IPS-18c (cell line): ENCODE results near the gene HDAC10.

Experiments used
- H3K4me3 ChIP-seq: 2 replicates; pipeline ENCODE4 v1.7.0; 2013; ENCODE audit warnings: low read depth, mild to moderate bottlenecking, low read length, moderate library complexity; ENCODE audit not compliant: insufficient read depth
- H3K9me3 ChIP-seq: one replicate; pipeline ENCODE4 v1.6.1; 2013; ENCODE audit warnings: mild to moderate bottlenecking, low read length, moderate library complexity; ENCODE audit not compliant: control insufficient read depth, insufficient read depth

HDAC10 gene, protein sequence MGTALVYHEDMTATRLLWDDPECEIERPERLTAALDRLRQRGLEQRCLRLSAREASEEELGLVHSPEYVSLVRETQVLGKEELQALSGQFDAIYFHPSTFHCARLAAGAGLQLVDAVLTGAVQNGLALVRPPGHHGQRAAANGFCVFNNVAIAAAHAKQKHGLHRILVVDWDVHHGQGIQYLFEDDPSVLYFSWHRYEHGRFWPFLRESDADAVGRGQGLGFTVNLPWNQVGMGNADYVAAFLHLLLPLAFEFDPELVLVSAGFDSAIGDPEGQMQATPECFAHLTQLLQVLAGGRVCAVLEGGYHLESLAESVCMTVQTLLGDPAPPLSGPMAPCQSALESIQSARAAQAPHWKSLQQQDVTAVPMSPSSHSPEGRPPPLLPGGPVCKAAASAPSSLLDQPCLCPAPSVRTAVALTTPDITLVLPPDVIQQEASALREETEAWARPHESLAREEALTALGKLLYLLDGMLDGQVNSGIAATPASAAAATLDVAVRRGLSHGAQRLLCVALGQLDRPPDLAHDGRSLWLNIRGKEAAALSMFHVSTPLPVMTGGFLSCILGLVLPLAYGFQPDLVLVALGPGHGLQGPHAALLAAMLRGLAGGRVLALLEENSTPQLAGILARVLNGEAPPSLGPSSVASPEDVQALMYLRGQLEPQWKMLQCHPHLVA

DNA sequence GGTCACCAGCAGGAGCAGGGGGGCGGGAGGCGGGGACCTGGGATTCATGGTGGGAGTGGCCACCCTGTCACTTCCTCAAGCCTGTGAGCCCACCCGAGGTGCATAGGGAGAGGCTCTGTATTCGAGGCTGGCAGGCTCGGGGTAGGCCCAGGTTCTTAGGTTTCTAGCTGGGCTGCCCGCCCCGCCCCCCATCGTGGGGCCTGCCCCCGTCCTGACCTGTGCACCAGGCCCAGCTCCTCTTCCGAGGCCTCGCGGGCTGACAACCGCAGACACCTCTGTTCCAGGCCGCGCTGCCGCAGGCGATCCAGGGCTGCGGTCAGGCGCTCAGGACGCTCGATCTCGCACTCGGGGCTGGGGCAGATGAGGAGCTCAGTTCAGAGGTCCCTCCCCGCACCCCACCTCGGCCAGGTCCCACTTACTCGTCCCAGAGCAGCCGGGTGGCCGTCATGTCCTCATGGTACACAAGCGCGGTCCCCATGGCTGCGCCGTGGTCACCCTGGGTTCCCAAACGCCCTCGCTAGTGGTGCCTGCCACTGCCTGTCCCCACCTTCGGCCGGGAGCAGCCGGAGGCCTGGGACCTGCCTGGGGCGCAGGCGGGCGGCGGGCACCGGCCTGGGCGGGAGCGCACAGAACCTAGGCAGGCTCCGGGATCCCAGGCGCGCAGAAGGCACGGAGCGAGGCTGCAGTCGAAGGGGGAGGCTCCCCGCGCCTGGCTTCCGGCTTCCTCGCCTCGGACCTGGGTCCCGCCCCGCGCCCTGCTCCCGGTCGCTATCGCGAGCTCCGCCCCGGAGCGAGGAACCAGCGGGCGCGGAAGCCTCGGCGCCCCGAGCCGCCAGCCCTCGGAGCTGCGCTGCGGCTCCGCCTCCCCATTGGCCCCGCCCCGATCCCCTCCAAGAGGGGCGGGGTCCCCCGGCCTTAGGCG, at the start of gene HDAC10:
TSS of gene HDAC10 (minus strand) at position 711 of the 922 bp plus-strand sequence. CDS start at position 478, 233 bp downstream.
- Histone ChIP-seq H3K4me3 (peak within 1 kb of the TSS; percentile 87), H3K9me3 (no peaks in the 10 kb centered on the region)

DNA sequence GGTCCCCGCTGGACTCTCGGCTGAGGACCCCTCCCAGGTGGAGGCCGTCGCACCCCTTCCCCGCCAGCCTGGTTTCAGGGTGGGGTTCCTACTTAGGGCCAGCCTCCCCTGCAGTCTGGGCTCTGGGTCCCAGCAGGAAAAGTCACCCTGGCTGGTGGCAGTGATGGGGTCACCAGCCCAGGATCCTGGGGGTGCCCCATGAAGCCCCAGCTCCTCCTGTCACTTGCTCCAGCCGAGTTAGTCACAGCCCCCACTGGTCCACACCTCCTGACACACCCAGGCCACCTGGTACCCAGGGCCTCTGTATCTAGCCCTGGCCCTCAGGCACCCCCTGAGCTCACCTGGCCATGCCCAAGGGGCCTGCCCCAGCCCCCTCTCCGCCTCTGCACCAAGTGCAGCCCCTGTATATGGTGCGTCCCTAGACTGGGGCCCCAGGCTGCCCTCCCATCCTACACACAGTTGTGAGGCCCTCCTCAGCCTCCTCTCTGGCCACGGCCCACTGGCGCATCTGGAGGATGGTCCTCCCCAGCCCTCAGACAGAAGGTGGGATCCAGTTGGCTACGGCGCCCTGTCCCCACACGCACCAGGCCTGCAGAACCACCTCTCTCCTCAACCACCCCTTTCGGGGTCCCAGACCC, 49.7 kb upstream of the HDAC10 start:
- Histone ChIP-seq H3K4me3 (no peak overlapping the region; the same call in 1 of the 2 replicates), H3K9me3 (no peaks in the 10 kb centered on the region)

DNA sequence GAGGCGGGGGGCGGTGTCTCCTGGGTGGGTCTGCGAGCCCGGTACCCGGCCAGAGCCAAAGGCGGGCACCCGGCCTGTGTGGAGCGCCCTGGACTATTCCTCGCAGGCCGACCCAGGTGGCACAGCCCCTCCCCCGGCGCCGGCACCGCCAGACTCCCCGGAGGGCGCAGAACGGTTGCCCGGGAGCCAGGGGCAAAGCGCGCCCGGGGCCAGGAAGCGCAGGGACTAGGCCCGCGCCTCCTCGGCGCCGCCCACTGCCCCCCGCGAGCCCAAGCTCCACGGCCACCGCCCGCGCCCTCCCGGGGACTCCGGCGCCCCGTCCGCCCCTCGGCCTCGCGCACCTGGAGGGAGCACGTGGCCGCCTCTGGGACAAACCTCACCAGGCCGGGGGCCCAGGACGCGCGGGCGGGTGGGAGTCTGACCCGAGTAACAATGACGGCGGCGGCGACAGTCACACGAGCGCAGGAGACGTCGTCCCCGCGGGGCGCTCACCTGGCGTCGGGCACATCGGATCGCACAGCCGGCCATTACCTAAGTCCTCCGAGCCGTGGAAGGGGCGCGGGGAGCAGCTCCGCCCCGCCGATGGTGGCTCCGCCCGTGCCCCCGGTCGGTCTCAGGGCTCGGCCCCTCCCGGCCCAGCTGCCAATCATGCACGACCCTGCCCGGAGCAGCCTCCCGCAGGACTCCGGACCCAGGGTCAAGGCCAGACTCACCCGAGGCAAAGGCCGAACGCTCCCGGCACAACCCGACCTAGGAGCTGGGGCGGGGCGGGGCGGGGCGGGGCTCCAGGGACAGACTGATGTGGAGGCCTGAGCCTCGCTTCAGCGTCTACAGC, 48.9 kb upstream of the HDAC10 start:
- Histone ChIP-seq H3K9me3 (no peaks in the 10 kb centered on the region), H3K4me3 (peak overlapping the region; percentile 44)

DNA sequence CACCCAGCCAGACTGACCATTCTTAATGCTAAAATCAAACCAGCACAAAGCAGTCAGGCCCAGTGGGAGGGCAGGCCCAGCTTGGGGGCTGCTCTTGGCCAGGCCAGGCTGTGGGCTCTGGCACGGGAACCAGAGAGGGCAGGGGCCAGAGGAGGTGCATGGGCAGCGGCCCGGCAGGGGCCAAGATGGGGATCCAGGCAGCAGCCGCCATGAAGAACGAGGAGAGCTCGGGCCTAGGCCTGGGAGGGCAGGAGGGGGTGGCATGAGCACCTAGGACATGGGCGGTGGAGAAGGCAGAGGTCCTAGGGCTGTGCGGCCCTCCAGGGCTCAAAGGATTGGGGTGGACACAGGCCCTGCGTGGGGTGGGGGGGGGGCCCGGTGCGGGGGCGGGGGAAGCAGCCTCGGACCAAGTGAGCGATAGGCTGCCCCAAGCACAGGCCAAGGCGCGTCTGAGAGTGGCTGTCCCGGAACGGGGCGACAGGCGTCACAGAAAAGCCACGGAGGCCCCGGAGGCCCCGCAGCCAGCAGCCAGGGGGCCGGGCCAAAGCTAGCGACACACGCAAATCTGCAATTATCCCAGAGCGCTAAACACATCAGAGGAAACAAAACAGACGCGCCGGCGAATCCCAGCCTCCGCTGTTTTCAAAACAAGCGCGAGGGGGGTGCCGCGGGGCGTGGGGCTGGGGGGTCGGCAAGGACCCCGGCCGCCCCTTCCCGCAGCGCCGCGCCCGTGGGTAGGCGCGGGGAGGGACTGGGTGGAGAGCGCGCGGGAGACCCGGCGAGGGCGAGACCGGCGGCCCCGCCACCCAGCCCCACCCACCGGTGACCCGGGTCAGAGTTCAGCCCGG, 48.1 kb upstream of the HDAC10 start:
- peak overlapping the region; percentile 44 for H3K4me3 ChIP-seq

DNA sequence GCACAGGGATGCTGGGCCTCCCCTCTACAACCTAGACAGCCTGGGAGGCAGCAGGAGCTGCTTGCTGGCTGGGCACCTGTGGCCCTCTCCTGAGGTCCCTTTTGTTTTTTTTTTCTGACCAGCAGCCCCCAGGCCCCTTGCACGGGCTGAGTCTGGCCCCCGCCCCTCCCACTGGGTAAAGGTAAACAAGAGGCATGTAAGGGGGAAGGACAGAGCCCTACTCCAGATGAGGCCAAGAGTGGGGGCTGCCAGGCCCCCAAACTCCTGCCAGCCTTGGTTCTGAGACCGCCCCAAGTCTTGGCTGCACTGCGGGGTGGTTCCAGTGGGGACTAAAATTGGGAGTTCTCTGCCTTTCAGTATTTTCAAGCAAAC, 47.2 kb upstream of the HDAC10 start:
- Histone ChIP-seq H3K9me3 (no peaks in the 10 kb centered on the region), H3K4me3 (no peak overlapping the region)

More for the DNA sequence above, 48.1 kb upstream of the HDAC10 start:
- no peaks in the 10 kb centered on the region for H3K9me3 ChIP-seq

DNA sequence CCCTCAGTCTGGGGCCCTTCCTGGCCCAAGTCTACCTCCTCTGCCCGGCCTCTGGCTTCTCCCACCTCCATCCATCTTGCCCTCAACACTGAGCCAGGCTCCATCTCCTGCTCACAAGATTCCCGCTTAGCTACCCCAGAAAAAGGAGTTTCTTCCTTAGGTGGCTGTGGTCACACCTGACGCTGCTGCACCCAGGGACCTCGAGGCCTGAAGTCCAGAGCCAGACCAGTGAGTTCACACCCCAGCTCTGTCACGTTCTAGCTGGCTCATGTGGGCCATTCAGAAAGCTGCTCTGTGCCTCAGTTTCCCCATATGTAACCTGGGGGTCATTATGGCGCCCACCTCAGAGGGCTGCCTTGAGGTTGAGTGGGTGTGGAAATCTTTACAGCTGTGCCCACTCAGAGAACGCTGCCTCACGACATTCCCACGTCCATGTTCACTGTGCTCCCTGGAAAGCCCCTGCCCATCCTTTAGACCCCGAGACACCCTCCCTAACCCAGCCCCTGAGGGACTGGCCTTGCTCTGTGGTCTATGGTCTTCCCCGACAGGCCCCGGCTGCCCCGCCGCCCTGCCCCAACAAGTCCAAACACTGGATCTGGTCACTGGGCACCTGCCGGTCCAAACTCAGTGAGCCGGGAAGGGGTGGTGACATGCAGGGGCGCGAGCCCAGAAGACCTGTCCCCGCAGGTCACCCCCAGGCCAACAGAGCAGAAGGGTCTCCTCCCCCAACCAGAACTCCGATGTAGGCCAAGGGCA, 46.6 kb upstream of the HDAC10 start:
- no peaks in the 10 kb centered on the region for H3K9me3 ChIP-seq
- no peak overlapping the region for H3K4me3 ChIP-seq

DNA sequence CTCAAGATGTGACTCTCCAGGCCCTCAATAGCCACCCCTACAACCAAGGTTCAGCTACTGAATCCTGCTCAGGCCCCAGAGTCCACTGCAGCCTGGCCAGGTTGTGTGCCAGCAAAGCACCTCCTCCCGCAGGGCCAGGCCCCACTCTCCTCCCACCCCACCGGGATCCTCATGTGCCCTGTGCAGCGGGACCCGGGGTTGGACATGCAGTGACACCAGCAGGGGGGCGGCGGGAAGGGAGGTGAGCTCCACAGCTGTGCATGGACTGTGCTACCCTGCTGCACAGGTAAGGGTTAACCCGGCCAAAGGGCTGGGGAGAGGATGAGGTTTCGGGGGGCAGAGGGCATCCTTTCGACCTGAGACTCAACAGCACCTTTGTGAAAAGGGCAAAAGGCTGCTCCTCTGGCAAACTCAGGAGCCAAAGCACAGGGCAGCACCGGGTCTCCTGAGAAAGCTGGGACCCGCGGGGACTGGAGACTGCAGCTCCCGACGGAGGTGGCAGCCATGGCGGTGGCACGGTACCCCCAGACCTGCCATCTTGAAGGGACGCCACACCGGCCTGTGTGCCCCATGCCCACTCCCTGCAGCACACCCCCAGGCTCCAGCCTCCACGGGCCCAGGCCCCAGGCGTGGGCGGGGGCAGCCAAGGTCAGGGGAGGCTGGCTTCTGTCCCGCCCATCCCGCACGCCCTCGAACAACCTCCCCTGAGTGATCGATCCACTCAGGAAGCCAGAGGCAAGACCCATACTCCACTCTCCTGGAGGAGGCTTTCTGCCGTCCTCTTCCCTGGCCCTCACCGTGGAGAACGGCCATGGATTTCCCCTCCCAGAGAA, 45.8 kb upstream of the HDAC10 start:
- Histone ChIP-seq H3K4me3 (no peak overlapping the region), H3K9me3 (no peaks in the 10 kb centered on the region)

DNA sequence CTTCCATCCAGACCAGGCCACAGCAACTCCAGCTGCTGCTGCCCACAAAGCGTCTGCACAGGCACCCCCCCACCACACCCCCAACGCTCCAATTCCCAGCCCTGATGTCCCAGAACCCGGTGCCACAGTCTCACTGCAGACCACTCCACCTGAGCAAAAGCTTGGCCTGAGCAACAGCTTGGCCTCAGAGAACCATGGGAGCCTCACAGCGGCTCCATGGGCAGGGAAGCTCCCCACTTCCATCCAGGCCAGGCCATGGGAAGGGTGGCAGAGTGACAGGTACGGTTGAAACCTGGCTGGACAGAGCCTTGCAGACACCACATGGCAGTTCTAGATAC, 43.2 kb upstream of the HDAC10 start:
- Histone ChIP-seq H3K9me3 (peaks cover 2% of the 10 kb centered on the region), H3K4me3 (peak overlapping the region; percentile 9; the same call in 1 of the 2 replicates)

DNA sequence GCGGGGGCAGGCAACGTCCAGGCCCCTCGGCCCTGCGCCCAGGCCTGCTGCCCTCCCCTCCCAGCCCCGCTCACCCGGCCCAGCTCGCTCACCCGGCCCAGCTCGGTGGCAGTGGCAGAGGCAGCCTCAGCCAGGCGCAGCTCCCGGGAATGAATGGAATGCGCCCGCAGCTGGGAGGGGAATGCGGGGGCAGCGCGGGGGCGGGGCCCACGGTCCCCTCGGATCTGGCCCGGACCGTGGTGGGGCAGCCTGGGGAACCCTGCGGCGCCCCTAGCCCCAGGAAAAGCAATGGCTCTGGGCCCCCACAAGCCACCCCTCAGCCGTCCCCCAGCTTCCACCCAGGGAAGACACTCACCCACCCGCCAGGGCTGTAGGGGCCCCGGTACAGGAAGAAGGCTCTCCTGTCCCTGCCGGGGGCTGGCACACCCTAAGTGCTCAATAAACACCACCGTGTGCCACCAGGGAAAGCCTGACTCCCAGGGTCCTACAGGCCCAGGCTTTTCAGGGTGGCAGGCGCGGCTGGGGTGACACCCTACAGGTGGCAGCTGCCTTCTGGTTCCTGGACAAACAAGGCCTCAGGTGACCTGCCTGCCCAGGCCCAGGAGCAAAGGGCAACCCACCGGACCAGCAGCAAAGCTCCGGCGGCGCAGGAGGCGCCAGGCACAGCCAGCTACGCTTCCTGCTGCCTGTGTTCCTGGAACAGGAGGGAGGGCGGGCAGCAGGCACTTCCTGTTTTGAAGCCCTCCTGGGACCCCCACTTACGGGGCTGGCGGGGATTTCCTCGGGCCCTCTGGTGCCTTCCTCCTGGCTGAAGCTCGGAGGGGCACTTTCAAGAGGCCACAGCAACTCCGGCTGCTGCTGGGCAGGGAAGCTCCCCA, 42.6 kb upstream of the HDAC10 start:
- peak overlapping the region; percentile 9 for H3K4me3 ChIP-seq

DNA sequence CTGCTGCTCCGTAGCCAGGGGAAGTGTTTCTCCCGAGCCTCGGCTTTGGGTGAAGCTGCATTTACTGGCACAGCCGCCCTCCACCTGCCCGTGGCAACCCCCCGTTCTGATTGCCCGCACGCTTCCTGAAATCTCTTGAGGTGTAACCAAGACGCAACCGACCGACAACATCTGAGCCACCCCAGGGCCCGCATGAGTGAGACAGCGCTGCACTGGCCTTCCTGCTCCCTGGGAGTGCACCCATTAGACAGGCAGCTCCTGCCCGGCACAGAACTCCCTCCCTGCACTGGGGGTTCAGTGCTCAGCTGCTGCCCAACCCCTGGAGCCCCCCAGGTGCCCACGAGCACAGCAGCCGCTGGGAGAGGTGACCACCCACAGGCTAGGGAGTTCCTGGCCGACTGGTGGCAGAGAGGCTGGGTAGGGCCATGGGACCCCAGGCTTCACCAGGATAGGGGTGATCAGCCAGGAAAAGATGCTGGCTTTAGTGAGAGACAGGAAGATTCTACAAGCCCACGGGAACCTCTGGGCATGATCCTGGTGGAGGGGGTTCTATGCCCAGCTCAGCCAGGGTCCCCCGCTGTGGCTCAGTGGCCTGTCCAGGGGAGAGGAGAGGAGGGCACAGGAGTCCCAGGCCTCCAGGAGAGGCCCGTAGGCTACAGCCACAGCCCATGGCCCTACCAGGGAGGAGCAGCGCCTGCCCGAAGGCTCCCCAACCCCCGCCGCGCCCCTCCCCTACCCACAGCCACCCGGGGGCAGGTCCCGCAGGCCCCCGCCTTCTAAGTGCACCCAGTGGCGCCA, 41.8 kb upstream of the HDAC10 start:
- H3K9me3 ChIP-seq: peaks cover 2% of the 10 kb centered on the region
- no peak overlapping the region for H3K4me3 ChIP-seq

More for the DNA sequence above, 42.6 kb upstream of the HDAC10 start:
- H3K9me3 ChIP-seq: peaks cover 2% of the 10 kb centered on the region

DNA sequence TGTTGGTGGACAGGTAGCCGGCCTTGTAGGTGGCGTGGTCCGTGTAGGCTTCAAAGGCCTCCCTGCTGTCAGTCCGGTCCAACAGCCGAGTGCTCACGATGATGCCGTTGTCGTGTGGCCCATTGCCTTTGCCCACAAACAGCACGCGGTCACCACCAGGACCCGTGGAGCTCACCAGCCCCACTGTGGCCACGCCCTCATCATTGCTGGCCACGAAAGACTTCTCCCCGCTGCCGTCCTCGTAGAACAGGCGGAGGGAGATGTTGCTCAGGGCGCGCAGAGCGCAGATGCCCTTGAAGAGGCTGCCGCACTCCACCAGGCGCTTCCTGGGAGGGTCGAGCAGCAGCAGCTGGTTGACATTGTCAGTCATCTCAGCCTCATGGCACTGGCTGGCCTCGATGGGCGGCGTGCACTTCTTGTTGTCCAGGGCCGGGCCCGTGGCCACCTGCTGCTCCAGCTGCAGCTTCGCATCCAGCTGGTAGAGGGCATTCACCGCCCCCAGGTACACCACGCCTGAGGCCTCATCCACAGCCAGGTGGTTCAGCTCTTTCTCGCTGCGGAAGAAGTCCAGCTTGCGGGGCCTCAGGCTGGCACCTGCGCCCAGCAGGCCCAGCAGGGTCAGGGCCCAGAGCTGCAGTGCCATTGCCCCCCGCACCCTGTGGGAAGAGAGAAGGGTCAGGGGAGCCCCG, 39.0 kb upstream of the HDAC10 start:
- Histone ChIP-seq H3K4me3 (no peak overlapping the region), H3K9me3 (peaks cover 2% of the 10 kb centered on the region)

DNA sequence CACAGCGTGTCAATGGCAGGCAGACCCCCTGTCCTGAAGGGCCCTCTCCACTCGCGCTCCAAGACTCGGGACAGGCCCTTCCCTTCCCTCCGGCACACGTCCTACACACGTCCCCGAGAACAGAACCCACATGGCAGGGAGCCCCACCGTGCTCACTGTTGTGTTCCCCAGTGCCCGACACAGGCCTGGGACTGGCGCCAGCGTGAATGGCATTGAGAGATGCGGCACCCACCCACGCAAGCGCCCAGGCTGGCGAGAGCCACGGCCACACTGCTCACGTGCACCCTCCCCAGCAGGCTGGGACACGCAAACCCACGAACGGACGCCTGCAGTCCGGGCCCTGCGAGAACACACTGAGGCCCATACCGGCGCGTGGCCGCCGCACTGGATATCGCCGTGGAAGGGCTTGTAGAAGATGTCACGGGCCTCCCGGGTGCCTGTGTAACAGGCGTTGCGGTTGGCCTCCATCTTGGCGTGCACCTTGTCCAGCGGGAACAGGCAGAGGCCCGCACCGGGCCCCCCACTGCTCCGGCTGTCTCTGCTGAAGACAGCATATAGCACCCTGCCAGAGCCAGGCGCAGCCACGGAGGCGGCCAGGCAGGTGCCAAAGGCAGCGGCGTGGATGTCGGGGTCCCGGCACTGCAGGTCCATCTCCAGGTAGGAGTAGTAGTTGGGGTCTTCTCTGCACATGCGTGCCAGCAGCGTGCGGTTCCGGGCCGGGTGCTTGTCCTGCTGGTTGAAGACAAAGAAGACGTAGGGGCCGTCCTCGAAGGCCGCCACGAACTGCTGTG, 38.3 kb upstream of the HDAC10 start:
- H3K4me3 ChIP-seq: no peak overlapping the region
- peaks cover 2% of the 10 kb centered on the region for H3K9me3 ChIP-seq
